Liver (tissue), 9 donors: Measurements from ENCODE around the gene SHISA4. TPM values are rescaled to one million over a fixed set of nuclear protein-coding genes. Genes with fewer than 3 reads are reported as not detected.

Experiments used
- DNase-seq: peaks from one replicate; pipeline ENCODE4 v3.0.0-alpha.2; 2017; ENCODE audit warnings: low spot score
- H3K27ac ChIP-seq, 2 donors: one replicate each; pipeline ENCODE4 v1.7.0; 2013; ENCODE audit warnings: inconsistent platforms in 2 of 2, low read length in 2 of 2, control low read depth in 1 of 2, low read depth in 1 of 2, mild to moderate bottlenecking in 1 of 2
- H3K27me3 ChIP-seq, 4 donors: one replicate each; pipeline versions ENCODE4 v1.6.1 to v1.7.0; 2013; ENCODE audit warnings: low read length in 3 of 4, inconsistent platforms in 1 of 4, mild to moderate bottlenecking in 1 of 4, moderate library complexity in 1 of 4; ENCODE audit not compliant: control insufficient read depth in 4 of 4, insufficient read depth in 4 of 4
- H3K36me3 ChIP-seq, 4 donors: one replicate each; pipeline versions ENCODE4 v1.6.1 to v1.7.0; 2013; ENCODE audit warnings: low read length in 3 of 4, mild to moderate bottlenecking in 3 of 4, low read depth in 1 of 4, moderate library complexity in 1 of 4; ENCODE audit not compliant: control insufficient read depth in 4 of 4, insufficient read depth in 3 of 4
- H3K4me1 ChIP-seq, 4 donors: one replicate each; pipeline versions ENCODE4 v1.6.1 to v1.7.0; 2013; ENCODE audit warnings: low read length in 3 of 4, mild to moderate bottlenecking in 3 of 4, moderate library complexity in 1 of 4; ENCODE audit not compliant: control insufficient read depth in 4 of 4, insufficient read depth in 4 of 4
- H3K4me3 ChIP-seq, 3 donors: one replicate each; pipeline versions ENCODE4 v1.6.1 to v1.7.0; 2013; ENCODE audit warnings: low read length in 3 of 3, control low read depth in 1 of 3, low read depth in 1 of 3, mild to moderate bottlenecking in 1 of 3
- H3K9ac ChIP-seq, 2 donors: one replicate each; pipeline ENCODE4 v1.7.0; 2013; ENCODE audit warnings: low read length in 2 of 2, mild to moderate bottlenecking in 2 of 2, moderate library complexity in 2 of 2, control low read depth in 1 of 2, low read depth in 1 of 2
- H3K9me3 ChIP-seq, 4 donors: one replicate each; pipeline versions ENCODE4 v1.6.1 to v1.7.0; 2013; ENCODE audit warnings: low read length in 3 of 4; ENCODE audit not compliant: control insufficient read depth in 4 of 4
- EGR1 ChIP-seq, 2 donors: IDR thresholded peaks; 2 replicates each; pipeline ENCODE4 v1.6.1; 2016 to 2018; ENCODE audit warnings: antibody characterized with exemption in 2 of 2, low read depth in 2 of 2
- FOXA1 ChIP-seq: IDR thresholded peaks from 2 replicates; pipeline ENCODE4 v1.6.1; 2016; ENCODE audit warnings: antibody characterized with exemption
- FOXA2 ChIP-seq: IDR thresholded peaks from 2 replicates; pipeline ENCODE4 v1.6.1; 2016; ENCODE audit warnings: antibody characterized with exemption
- GABPA ChIP-seq, 2 donors: IDR thresholded peaks in 1 of 2; conservative IDR thresholded peaks in 1 of 2; 2 replicates each; pipeline ENCODE4 v1.6.1; 2016; ENCODE audit warnings: antibody characterized with exemption in 2 of 2, mild to moderate bottlenecking in 1 of 2, moderate library complexity in 1 of 2
- HNF4A ChIP-seq, 2 donors: conservative IDR thresholded peaks; 2 replicates each; pipeline ENCODE4 v1.6.1; 2016; ENCODE audit warnings: antibody characterized with exemption in 2 of 2, mild to moderate bottlenecking in 2 of 2
- HNF4G ChIP-seq: IDR thresholded peaks from 2 replicates; pipeline ENCODE4 v1.6.1; 2016; ENCODE audit warnings: antibody characterized with exemption
- JUND ChIP-seq, 2 donors: IDR thresholded peaks; 2 replicates each; pipeline ENCODE4 v1.6.1; 2016; ENCODE audit warnings: antibody characterized with exemption in 2 of 2
- NR2F2 ChIP-seq: IDR thresholded peaks from 2 replicates; pipeline ENCODE4 v1.6.1; 2016; ENCODE audit warnings: antibody characterized with exemption
- RAD21 ChIP-seq, 2 donors: IDR thresholded peaks; 2 replicates each; pipeline ENCODE4 v1.6.1; 2016; ENCODE audit warnings: antibody characterized with exemption in 2 of 2, mild to moderate bottlenecking in 2 of 2
- RXRA ChIP-seq, 2 donors: IDR thresholded peaks; 2 replicates each; pipeline ENCODE4 v1.6.1; 2017 to 2018; ENCODE audit warnings: antibody characterized with exemption in 2 of 2, mild to moderate bottlenecking in 1 of 2
- SP1 ChIP-seq: IDR thresholded peaks from 2 replicates; pipeline ENCODE4 v1.6.1; 2018; ENCODE audit warnings: antibody characterized with exemption, mild to moderate bottlenecking
- TAF1 ChIP-seq: conservative IDR thresholded peaks from 2 replicates; pipeline ENCODE4 v1.6.1; 2016; ENCODE audit warnings: antibody characterized with exemption, mild to moderate bottlenecking
- YY1 ChIP-seq: IDR thresholded peaks from 2 replicates; pipeline ENCODE4 v1.6.1; 2016; ENCODE audit warnings: antibody characterized with exemption, mild to moderate bottlenecking
- ZBTB33 ChIP-seq: IDR thresholded peaks from 2 replicates; pipeline ENCODE4 v1.6.1; 2016; ENCODE audit warnings: antibody characterized with exemption
- WGBS: extraction: QIAGEN DNeasy Blood & Tissue Kit; methylation state at CpG from one replicate; pipeline ENCODE4 v1.1.7; 2013; 5-methylcytosine and 5-hydroxymethylcytosine counted together
- polyA plus RNA-seq, 2 donors: library from polyadenylated mRNA; stranded (reverse) in 1 of 2; unstranded in 1 of 2; fragments of 200-250 nt in 1 of 2; fragments of >200 nt in 1 of 2; fragmentation: Nextera tagmentation in 1 of 2; extraction: Ambion mirVana in 1 of 2; gene quantifications; one replicate each; pipeline versions ENCODE4 v1.2.1 to v1.2.3, GENCODE V29; 2013 to 2015
- total RNA-seq, 2 donors: library from RNA; depleted of rRNA; stranded (reverse); fragments of >200 nt; gene quantifications; one replicate each; pipeline ENCODE4 v1.2.3, GENCODE V29; 2014
- TF ChIP-seq, protein P1 (sequence below): IDR thresholded peaks from 2 replicates; pipeline ENCODE4 v1.6.1; 2016; ENCODE audit warnings: antibody characterized with exemption
- TF ChIP-seq, protein P2 (sequence below): IDR thresholded peaks from 2 replicates; pipeline ENCODE4 v1.6.1; 2016; ENCODE audit warnings: antibody characterized with exemption, mild to moderate bottlenecking
- TF ChIP-seq, protein P3 (sequence below): fragments of 150-350 bp; IDR thresholded peaks from 2 replicates; pipeline ENCODE4 v1.5.1; 2017; ENCODE audit warnings: improper control_type of control experiment, low read depth, low read length; ENCODE audit not compliant: missing input control
- TF ChIP-seq, protein P4 (sequence below): IDR thresholded peaks from 2 replicates; pipeline ENCODE4 v1.6.1; 2016; ENCODE audit warnings: antibody characterized with exemption
- donor health status: healthy.
- donor health status: healthy.
- donor health status: healthy.
- donor health status: healthy.
- donor health status: healthy.

SHISA4 gene
- total and polyA plus RNA-seq, 4 donors, result 0.47 to 4.1 (median 2.1) TPM

GRCh38 chr1:201930803-201931202, 42.1 kb downstream of the SHISA4 start:
- no peaks in the 10 kb centered on the region for H3K36me3 ChIP-seq
- no peaks in the 10 kb centered on the region for H3K9me3 ChIP-seq
- H3K9ac ChIP-seq, result no peak overlapping the region
- TF ChIP-seq FOXA2 (no peak), TAF1 (no peak), HNF4G (no peak), FOXA1 (no peak), GABPA (IDR thresholded peaks at IDR 0.05 in 1 of 2, conservative IDR thresholded peaks at IDR 0.05 in 1 of 2) (no peak), YY1 (no peak), NR2F2 (no peak), ZBTB33 (no peak), JUND (IDR thresholded peaks at IDR 0.05) (no peak), RAD21 (IDR thresholded peaks at IDR 0.05) (no peak), EGR1 (IDR thresholded peaks at IDR 0.05; ENCODE audit: low read depth in 2 of 2) (no peak), SP1 (no peak), HNF4A (conservative IDR thresholded peaks at IDR 0.05) (no peak), RXRA (IDR thresholded peaks at IDR 0.05) (no peak)
- TF ChIP-seq, protein P1, sequence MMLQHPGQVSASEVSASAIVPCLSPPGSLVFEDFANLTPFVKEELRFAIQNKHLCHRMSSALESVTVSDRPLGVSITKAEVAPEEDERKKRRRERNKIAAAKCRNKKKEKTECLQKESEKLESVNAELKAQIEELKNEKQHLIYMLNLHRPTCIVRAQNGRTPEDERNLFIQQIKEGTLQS, result no peak
- TF ChIP-seq, protein P2, sequence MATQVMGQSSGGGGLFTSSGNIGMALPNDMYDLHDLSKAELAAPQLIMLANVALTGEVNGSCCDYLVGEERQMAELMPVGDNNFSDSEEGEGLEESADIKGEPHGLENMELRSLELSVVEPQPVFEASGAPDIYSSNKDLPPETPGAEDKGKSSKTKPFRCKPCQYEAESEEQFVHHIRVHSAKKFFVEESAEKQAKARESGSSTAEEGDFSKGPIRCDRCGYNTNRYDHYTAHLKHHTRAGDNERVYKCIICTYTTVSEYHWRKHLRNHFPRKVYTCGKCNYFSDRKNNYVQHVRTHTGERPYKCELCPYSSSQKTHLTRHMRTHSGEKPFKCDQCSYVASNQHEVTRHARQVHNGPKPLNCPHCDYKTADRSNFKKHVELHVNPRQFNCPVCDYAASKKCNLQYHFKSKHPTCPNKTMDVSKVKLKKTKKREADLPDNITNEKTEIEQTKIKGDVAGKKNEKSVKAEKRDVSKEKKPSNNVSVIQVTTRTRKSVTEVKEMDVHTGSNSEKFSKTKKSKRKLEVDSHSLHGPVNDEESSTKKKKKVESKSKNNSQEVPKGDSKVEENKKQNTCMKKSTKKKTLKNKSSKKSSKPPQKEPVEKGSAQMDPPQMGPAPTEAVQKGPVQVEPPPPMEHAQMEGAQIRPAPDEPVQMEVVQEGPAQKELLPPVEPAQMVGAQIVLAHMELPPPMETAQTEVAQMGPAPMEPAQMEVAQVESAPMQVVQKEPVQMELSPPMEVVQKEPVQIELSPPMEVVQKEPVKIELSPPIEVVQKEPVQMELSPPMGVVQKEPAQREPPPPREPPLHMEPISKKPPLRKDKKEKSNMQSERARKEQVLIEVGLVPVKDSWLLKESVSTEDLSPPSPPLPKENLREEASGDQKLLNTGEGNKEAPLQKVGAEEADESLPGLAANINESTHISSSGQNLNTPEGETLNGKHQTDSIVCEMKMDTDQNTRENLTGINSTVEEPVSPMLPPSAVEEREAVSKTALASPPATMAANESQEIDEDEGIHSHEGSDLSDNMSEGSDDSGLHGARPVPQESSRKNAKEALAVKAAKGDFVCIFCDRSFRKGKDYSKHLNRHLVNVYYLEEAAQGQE, result no peak
- TF ChIP-seq, protein P3, sequence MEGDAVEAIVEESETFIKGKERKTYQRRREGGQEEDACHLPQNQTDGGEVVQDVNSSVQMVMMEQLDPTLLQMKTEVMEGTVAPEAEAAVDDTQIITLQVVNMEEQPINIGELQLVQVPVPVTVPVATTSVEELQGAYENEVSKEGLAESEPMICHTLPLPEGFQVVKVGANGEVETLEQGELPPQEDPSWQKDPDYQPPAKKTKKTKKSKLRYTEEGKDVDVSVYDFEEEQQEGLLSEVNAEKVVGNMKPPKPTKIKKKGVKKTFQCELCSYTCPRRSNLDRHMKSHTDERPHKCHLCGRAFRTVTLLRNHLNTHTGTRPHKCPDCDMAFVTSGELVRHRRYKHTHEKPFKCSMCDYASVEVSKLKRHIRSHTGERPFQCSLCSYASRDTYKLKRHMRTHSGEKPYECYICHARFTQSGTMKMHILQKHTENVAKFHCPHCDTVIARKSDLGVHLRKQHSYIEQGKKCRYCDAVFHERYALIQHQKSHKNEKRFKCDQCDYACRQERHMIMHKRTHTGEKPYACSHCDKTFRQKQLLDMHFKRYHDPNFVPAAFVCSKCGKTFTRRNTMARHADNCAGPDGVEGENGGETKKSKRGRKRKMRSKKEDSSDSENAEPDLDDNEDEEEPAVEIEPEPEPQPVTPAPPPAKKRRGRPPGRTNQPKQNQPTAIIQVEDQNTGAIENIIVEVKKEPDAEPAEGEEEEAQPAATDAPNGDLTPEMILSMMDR, result no peak
- TF ChIP-seq, protein P4, sequence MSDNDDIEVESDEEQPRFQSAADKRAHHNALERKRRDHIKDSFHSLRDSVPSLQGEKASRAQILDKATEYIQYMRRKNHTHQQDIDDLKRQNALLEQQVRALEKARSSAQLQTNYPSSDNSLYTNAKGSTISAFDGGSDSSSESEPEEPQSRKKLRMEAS, result no peak
- no peaks in the 10 kb centered on the region for H3K4me1 ChIP-seq
- H3K27me3 ChIP-seq, result no peaks in the 10 kb centered on the region
- H3K27ac ChIP-seq, result no peak overlapping the region
- DNase-seq, result no peak
- 75% methylated on average over 5 of the region's 5 CpGs for WGBS
- H3K4me3 ChIP-seq, result no peak overlapping the region
